ENCODE data around the gene FHOD3. TPM values are rescaled to one million over a fixed set of nuclear protein-coding genes. Genes with fewer than 3 reads are reported as not detected.

FHOD3 gene
- total RNA-seq, 1 experiment from 2014 or later: 0.34 TPM

GRCh38 chr18:36590621-36591580 lies 293.4 kb downstream of the FHOD3 start:
- POLR2A ChIA-PET (ENCODE audit: low non-redundant PET): no interaction called here
- CTCF ChIA-PET: no interaction called here

GRCh38 chr18:36592282-36592681 lies 294.8 kb downstream of the FHOD3 start:
- POLR2A ChIA-PET (ENCODE audit: low non-redundant PET): no interaction called here
- no TSS peak for BruUV-seq (replicated peaks)
- Histone ChIP-seq H3K9me3 (ENCODE audit: low read depth, low read length, poor library complexity, severe bottlenecking) (no peaks in the 10 kb centered on the region), H3K27ac (ENCODE audit: low read depth, low read length, poor library complexity, severe bottlenecking) (no peak overlapping the region), H3K4me1 (ENCODE audit: insufficient read depth, low read length, poor library complexity, severe bottlenecking) (no peaks in the 10 kb centered on the region), H3K4me3 (ENCODE audit: low read depth, low read length, poor library complexity, severe bottlenecking) (no peak overlapping the region), H3K27me3 (replicated peaks; ENCODE audit: insufficient read depth, low read depth, low read length, poor library complexity) (no peaks in the 10 kb centered on the region), H3K36me3 (ENCODE audit: insufficient read depth, low read length, poor library complexity, severe bottlenecking) (no peaks in the 10 kb centered on the region)
- DNase-seq (ENCODE audit: low spot score): no peak
- CTCF ChIA-PET: no interaction called here
- TF ChIP-seq EZH2 (IDR thresholded peaks at IDR 0.05; ENCODE audit: borderline replicate concordance, low read depth, low read length, poor library complexity, severe bottlenecking): no peak
- TF ChIP-seq CTCF (conservative IDR thresholded peaks at IDR 0.05; ENCODE audit: low read depth, low read length): no peak
- intact Hi-C loops (cut with micrococcal nuclease; ENCODE audit: unreplicated experiment): no loop called here

More at GRCh38 chr18:36590621-36591580, 293.4 kb downstream of the FHOD3 start:
- no peaks in the 10 kb centered on the region for H3K27me3 ChIP-seq (replicated peaks; ENCODE audit: insufficient read depth, low read depth, low read length, poor library complexity)
- H3K4me1 ChIP-seq (ENCODE audit: insufficient read depth, low read length, poor library complexity, severe bottlenecking): no peaks in the 10 kb centered on the region
- H3K36me3 ChIP-seq (ENCODE audit: insufficient read depth, low read length, poor library complexity, severe bottlenecking): no peaks in the 10 kb centered on the region
- TF ChIP-seq EZH2 (IDR thresholded peaks at IDR 0.05; ENCODE audit: borderline replicate concordance, low read depth, low read length, poor library complexity, severe bottlenecking): no peak
- TF ChIP-seq CTCF (conservative IDR thresholded peaks at IDR 0.05; ENCODE audit: low read depth, low read length): no peak
- no TSS peak for BruUV-seq (replicated peaks)
- H3K27ac ChIP-seq (ENCODE audit: low read depth, low read length, poor library complexity, severe bottlenecking): no peak overlapping the region
- DNase-seq (ENCODE audit: low spot score): no peak
- H3K4me3 ChIP-seq (ENCODE audit: low read depth, low read length, poor library complexity, severe bottlenecking): no peak overlapping the region
- no peaks in the 10 kb centered on the region for H3K9me3 ChIP-seq (ENCODE audit: low read depth, low read length, poor library complexity, severe bottlenecking)
- intact Hi-C loops (cut with micrococcal nuclease; ENCODE audit: unreplicated experiment): no loop called here

- TF ChIP-seq CTCF (conservative IDR thresholded peaks at IDR 0.05; ENCODE audit: low read depth, low read length) (no peak), EZH2 (IDR thresholded peaks at IDR 0.05; ENCODE audit: borderline replicate concordance, low read depth, low read length, poor library complexity, severe bottlenecking) (no peak)
- POLR2A ChIA-PET (ENCODE audit: low non-redundant PET): no interaction called here
- no peak overlapping the region for H3K4me3 ChIP-seq (ENCODE audit: low read depth, low read length, poor library complexity, severe bottlenecking)
Measured at GRCh38 chr18:36593001-36593400, 295.5 kb downstream of the FHOD3 start.

More at GRCh38 chr18:36593001-36593400, 295.5 kb downstream of the FHOD3 start:
- no peaks in the 10 kb centered on the region for H3K4me1 ChIP-seq (ENCODE audit: insufficient read depth, low read length, poor library complexity, severe bottlenecking)
- CTCF ChIA-PET: no interaction called here
- DNase-seq (ENCODE audit: low spot score): no peak
- no peaks in the 10 kb centered on the region for H3K9me3 ChIP-seq (ENCODE audit: low read depth, low read length, poor library complexity, severe bottlenecking)
- BruUV-seq (replicated peaks): no TSS peak
- no peaks in the 10 kb centered on the region for H3K27me3 ChIP-seq (replicated peaks; ENCODE audit: insufficient read depth, low read depth, low read length, poor library complexity)
- H3K27ac ChIP-seq (ENCODE audit: low read depth, low read length, poor library complexity, severe bottlenecking): no peak overlapping the region
- no peaks in the 10 kb centered on the region for H3K36me3 ChIP-seq (ENCODE audit: insufficient read depth, low read length, poor library complexity, severe bottlenecking)
- intact Hi-C loops (cut with micrococcal nuclease; ENCODE audit: unreplicated experiment): no loop called here

All from A673 (cell line).